MCF 10A (cell line): Measurements from ENCODE around the gene PLCB1. TPM values are rescaled to one million over a fixed set of nuclear protein-coding genes. Genes with fewer than 3 reads are reported as not detected.

Experiments used
- BruUV-seq: library from RNA; stranded (reverse); fragments of 400-500 nt; replicated peaks from 2 replicates; lab custom pipeline; 2021; lab: Mats Ljungman, UMichigan
- CTCF ChIA-PET: fragments of 300-600 bp; sonication (Branson Sonifier 250); formaldehyde crosslinking; extraction: SDS; loops from one replicate; lab custom pipeline; 2021; ENCODE audit warnings: antibody characterized with exemption, inconsistent platforms; lab: Yijun Ruan, JAX
- POLR2A ChIA-PET: fragments of 300-600, 350-650 bp; sonication (Branson Sonifier 250); formaldehyde crosslinking; extraction: SDS; loops from one replicate; lab custom pipeline; 2020; ENCODE audit warnings: antibody characterized with exemption, inconsistent platforms; lab: Yijun Ruan, JAX
- DNase-seq: peaks from one replicate; pipeline ENCODE4 v3.0.0-alpha.2; 2018; ENCODE audit not compliant: unreplicated experiment
- H3K27ac Mint-ChIP-seq: one replicate; pipeline ENCODE4 v1.8.0; 2022; ENCODE audit warnings: mild to moderate bottlenecking, low read depth, mixed read lengths; ENCODE audit not compliant: unreplicated experiment
- H3K27me3 Mint-ChIP-seq: one replicate; pipeline ENCODE4 v1.8.0; 2022; ENCODE audit warnings: mixed read lengths; ENCODE audit not compliant: insufficient read depth, unreplicated experiment
- H3K36me3 Mint-ChIP-seq: one replicate; pipeline ENCODE4 v1.8.0; 2022; ENCODE audit warnings: mild to moderate bottlenecking, moderate library complexity, mixed read lengths; ENCODE audit not compliant: insufficient read depth, unreplicated experiment
- H3K4me1 Mint-ChIP-seq: one replicate; pipeline ENCODE4 v1.8.0; 2022; ENCODE audit warnings: mixed read lengths; ENCODE audit not compliant: insufficient read depth, unreplicated experiment
- H3K4me3 Mint-ChIP-seq: one replicate; pipeline ENCODE4 v1.8.0; 2022; ENCODE audit warnings: mild to moderate bottlenecking, moderate library complexity, mixed read lengths; ENCODE audit not compliant: unreplicated experiment
- H3K9me3 Mint-ChIP-seq: one replicate; pipeline ENCODE4 v1.8.0; 2022; ENCODE audit warnings: mixed read lengths; ENCODE audit not compliant: unreplicated experiment
- intact Hi-C: fragments of 100-400 bp; cut with micrococcal nuclease; formaldehyde crosslinking; loops from 2 replicates; pipeline ENCODE4 v1.14.1; 2022
- total RNA-seq: library from RNA; stranded (reverse); gene quantifications from 2 replicates; pipeline ENCODE4 v1.2.3, GENCODE V29; 2022
- TF ChIP-seq, protein P1 (sequence below): fragments of 200-600 bp; IDR thresholded peaks from one replicate; pipeline ENCODE4 v1.8.0; 2022; ENCODE audit warnings: antibody characterized with exemption, mild to moderate bottlenecking; ENCODE audit not compliant: unreplicated experiment

Gene PLCB1
- total RNA-seq, 1 experiment from 2014 or later, result 5.9 TPM

DNA sequence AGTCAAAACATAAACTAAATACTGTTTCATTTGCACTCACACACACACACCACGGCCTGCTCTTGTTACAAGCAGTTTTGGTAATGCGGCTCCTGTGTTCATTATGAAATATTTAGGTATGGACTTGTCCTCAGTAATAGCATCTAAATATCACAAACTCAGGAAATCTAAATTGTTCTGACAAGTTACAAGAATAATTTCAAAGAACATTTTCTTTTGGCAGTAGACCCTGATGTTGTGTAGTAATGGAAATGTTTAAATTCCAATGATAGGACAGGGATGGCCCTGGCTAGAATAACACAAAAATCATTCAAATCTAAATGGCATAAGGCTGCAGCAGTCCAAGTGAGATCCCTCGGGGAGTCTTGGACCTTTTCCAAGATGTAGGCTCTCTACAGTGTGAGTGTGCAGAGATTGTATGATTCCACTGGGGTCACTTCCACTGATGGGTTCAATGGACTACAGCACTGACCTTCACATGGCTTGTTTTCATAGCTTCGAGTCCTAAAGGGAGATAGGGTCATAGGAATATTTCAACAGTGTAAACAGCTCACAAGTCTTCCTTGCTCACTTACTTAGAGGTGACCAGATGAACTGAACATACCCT, 726.2 kb downstream of the PLCB1 start:
- CTCF ChIA-PET, result interaction anchor here (3.0 kb wide), 1 partner anchor 501 kb away, joined by 21 read pairs; no protein-coding TSS in a partner anchor
- peaks cover 14% of the 10 kb centered on the region for H3K4me1 Mint-ChIP-seq
- no TSS peak for BruUV-seq
- POLR2A ChIA-PET, result no interaction called here
- H3K4me3 Mint-ChIP-seq, result no peak overlapping the region
- peak overlapping the region; percentile 5 for H3K27ac Mint-ChIP-seq
- no peak for DNase-seq
- no peaks in the 10 kb centered on the region for H3K9me3 Mint-ChIP-seq
- TF ChIP-seq, protein P1, sequence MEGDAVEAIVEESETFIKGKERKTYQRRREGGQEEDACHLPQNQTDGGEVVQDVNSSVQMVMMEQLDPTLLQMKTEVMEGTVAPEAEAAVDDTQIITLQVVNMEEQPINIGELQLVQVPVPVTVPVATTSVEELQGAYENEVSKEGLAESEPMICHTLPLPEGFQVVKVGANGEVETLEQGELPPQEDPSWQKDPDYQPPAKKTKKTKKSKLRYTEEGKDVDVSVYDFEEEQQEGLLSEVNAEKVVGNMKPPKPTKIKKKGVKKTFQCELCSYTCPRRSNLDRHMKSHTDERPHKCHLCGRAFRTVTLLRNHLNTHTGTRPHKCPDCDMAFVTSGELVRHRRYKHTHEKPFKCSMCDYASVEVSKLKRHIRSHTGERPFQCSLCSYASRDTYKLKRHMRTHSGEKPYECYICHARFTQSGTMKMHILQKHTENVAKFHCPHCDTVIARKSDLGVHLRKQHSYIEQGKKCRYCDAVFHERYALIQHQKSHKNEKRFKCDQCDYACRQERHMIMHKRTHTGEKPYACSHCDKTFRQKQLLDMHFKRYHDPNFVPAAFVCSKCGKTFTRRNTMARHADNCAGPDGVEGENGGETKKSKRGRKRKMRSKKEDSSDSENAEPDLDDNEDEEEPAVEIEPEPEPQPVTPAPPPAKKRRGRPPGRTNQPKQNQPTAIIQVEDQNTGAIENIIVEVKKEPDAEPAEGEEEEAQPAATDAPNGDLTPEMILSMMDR, result no peak
- no peaks in the 10 kb centered on the region for H3K27me3 Mint-ChIP-seq
- no peaks in the 10 kb centered on the region for H3K36me3 Mint-ChIP-seq
- intact Hi-C loops, result loop anchor here (10.0 kb wide), 2 partner anchors 207 to 317 kb away; partner anchors contain the start of gene PLCB4

DNA sequence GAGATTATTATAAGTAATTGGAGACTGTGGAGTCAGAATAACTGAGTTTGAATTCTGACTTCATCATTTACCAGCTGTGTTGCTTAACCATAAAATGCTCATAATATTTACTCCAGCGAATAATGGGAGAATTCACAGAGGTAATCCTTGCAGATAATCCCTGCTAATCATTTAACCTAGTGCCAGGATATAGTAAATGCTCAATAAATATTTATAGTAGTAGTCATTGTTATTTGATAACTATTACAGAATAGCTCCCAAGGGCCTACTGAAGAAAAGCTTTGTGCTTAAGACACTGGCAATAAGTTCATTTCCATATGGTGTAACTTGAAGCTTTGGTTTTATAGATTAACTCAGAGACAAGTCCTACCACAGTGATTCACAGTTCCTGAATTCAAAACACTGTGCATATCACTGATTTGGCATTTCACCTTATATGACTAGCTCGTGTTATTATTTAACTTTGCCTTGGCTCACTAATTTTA, 728.0 kb downstream of the PLCB1 start:
- Mint-ChIP-seq H3K36me3 (no peaks in the 10 kb centered on the region), H3K4me1 (peaks cover 10% of the 10 kb centered on the region), H3K9me3 (no peaks in the 10 kb centered on the region), H3K27ac (no peak overlapping the region), H3K27me3 (no peaks in the 10 kb centered on the region), H3K4me3 (no peak overlapping the region)
- DNase-seq, result peak; percentile 60
- no TSS peak for BruUV-seq
- TF ChIP-seq, protein P1, result no peak
- intact Hi-C loops, result no loop called here
- CTCF ChIA-PET, result interaction anchor here (0.6 to 3.0 kb wide), 8 partner anchors 9 to 533 kb away, joined by 3 to 21 read pairs (median 4); no protein-coding TSS in a partner anchor
- POLR2A ChIA-PET, result interaction anchor here (0.6 to 0.7 kb wide), 2 partner anchors 490 to 543 kb away, joined by 5 to 6 read pairs; no protein-coding TSS in a partner anchor

DNA sequence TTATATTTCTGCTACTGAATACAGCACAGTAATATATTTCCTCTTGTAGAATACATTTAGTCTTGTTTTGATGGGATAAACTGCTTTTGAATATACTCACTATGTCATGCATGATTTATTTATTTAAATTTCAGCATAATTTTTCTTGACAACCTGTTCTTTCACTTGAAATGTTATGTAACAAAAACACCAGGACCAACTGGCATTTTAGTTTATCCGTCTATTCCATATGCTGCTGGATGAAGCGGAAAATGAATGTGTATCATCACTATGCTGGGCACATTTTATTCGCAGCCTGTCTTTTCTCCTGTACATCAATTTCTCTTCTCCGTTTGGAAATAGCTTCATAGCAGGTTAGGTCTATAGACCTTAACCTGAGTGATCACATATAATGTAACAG, 730.0 kb downstream of the PLCB1 start:
- H3K27me3 Mint-ChIP-seq, result no peaks in the 10 kb centered on the region
- no peaks in the 10 kb centered on the region for H3K9me3 Mint-ChIP-seq
- no peak for DNase-seq
- no peaks in the 10 kb centered on the region for H3K36me3 Mint-ChIP-seq
- no peaks in the 10 kb centered on the region for H3K4me1 Mint-ChIP-seq
- no TSS peak for BruUV-seq
- ChIA-PET CTCF (interaction anchor here (0.6 to 4.0 kb wide), 4 partner anchors 8 to 498 kb away, joined by 3 to 26 read pairs (median 4); no protein-coding TSS in a partner anchor), POLR2A (no interaction called here)
- no peak overlapping the region for H3K27ac Mint-ChIP-seq
- TF ChIP-seq, protein P1, result no peak
- intact Hi-C loops, result no loop called here
- no peak overlapping the region for H3K4me3 Mint-ChIP-seq

DNA sequence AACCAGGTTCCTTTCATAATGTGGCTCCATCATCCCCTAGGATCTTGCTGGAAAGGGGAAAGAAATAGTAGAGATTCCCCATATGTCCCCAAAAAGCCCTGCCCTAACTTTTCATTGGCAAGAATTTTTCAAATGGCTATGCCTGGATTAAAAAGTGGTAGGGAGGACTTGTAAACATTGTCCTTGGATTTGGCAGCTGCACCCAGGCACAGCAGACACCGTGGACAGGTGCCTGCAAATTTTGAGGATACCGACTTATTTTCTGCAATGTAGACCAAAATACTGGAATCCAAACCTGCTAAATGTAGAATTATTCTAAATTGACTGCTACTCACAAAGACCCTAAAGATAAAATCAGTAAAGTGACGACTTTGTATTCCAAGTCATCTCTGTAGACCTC, 733.6 kb downstream of the PLCB1 start:
- Mint-ChIP-seq H3K9me3 (no peaks in the 10 kb centered on the region), H3K27ac (no peak overlapping the region), H3K4me1 (no peaks in the 10 kb centered on the region), H3K36me3 (no peaks in the 10 kb centered on the region), H3K27me3 (no peaks in the 10 kb centered on the region), H3K4me3 (no peak overlapping the region)
- intact Hi-C loops, result no loop called here
- ChIA-PET POLR2A (no interaction called here), CTCF (interaction anchor here (4.0 kb wide), 1 partner anchor 12 kb away, joined by 26 read pairs; no protein-coding TSS in a partner anchor)
- TF ChIP-seq, protein P1, result no peak
- no peak for DNase-seq
- no TSS peak for BruUV-seq
